UCSD-AML1 (cell line): ENCODE data around the gene GRID2IP.
"Not testable (repeated sequence)": the region's sequence is repeated elsewhere in the genome, so short reads cannot be mapped to it uniquely, and the experiment has no call there.

ENCODE experiments used
- DNase-seq: peaks from one replicate; lab custom pipeline; 2025; ENCODE audit not compliant: unreplicated experiment; lab: John Stamatoyannopoulos, UW

The GRID2IP gene

DNA sequence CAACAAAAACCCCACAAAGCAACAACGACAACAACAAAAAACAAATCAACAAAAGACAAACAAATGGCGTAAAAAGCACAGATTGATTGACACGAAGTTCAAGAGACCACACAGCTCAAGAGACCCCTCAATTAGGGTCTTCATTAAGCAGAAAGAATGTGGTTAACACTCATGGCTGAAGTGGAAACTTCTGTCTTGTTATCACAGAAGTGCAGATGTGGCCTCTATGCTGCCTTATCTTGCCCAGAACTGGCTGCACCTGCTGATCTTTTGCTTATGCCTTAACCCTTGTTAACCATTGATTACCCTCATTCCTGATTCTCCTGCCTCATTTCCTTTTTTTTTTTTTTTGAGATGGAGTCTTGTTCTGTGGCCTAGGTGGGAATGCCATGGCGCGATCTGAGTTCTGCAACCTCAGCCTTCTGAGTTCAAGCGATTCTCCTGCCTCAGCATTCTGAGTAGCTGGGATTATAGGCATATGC, 100.0 kb downstream of the GRID2IP start:
- DNase-seq, result no peak

DNA sequence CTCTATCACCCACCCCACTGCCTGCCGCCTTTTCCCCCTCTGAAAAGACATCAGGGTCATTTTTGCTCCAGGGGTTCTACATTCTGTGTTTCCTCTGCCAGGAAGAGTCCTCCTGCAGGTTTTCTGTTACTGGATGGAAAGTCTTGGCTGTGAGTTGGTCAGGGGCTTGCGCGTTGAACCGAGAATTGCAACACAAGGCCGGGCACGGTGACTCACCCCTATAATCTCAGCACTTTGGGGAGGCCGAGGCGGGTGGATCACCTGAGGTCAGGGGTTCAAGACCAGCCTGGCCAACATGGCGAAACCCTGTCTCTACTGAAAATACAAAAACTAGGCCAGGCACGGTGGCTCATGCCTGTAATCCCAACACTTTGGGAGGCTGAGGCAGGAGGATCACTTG, 100.7 kb downstream of the GRID2IP start:
- DNase-seq, result not testable (repeated sequence)

DNA sequence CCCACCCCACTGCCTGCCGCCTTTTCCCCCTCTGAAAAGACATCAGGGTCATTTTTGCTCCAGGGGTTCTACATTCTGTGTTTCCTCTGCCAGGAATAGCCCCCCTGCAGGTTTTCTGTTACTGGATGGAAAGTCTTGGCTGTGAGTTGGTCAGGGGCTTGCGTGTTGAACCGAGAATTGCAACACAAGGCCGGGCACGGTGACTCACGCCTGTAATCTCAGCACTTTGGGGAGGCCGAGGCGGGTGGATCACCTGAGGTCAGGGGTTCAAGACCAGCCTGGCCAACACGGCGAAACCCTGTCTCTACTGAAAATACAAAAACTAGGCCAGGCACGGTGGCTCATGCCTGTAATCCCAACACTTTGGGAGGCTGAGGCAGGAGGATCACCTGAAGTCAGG, 101.4 kb downstream of the GRID2IP start:
- DNase-seq, result not testable (repeated sequence)

DNA sequence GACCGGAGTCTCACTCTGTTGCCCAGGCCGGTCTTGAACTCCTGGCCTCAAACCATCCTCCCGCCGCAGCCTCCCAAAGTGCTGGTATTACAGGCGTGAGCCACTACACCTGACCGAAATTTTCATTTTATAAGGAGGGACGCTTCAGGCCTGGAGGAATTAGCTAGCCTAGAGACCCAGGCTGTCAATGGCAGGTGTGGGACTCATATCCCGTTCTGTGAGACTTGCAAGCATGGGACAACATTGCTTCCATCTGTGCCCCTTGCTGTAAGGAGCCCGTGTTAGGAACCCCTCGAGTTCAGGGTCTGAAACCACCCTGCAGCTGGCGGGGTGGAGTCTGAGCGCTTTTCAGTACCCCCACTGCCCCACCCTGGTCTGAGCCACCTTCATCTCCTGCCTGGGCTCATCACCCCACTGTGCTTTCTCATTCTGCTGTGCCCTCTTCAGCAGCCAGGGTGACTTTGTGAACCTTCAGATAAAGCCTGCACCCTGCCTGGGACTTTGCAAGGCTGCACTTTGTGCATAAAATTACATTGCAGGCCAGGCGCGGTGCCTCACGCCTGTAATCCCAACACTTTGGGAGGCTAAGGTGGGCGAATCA, 102.2 kb downstream of the GRID2IP start:
- DNase-seq, result no peak

DNA sequence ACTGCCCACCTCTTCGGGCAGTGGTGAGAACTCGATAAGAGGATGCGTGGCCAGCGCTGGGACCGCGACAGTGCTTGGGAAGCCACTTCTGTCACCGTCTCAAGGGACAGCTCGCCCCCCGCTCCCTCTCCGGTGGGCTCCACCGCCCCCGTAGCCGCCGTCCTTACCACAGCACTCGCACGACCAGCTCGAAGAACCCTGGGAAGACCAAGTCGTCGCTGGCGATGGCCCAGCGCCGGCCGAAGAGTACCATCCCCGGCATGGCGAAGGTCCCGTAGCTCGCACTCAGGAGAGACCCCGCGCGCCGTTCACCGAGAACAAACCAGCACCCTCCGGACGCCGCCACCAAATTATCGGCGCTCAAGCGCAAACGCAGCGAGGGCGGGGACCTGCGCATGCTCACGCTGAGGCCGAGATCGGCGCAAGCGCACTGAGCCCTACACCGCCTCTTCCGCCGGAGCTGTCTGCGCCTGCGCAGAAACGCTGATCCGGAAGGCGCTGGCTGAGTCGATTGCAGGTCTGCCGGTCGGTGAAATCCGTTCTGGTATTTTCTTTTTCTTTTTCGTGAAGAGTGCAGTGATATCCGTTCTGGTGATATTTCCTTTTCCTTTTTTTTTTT, 103.6 kb downstream of the GRID2IP start, which contains the start of gene DAGLB:
TSS of gene DAGLB (minus strand) at position 374 of the 619 bp plus-strand sequence. CDS start at position 262, 112 bp downstream.
- peak; percentile 88 for DNase-seq
